Activated CD8-positive, alpha-beta memory T cell treated with anti-CD3 and anti-CD28 coated beads, Interleukin-2, amount 50 U/mL, for 1 hour (primary cell): ENCODE measurements around the gene PACS2.

Experiments used
- DNase-seq: peaks from one replicate; pipeline ENCODE4 v3.0.0-alpha.2; 2020; ENCODE audit errors: extremely low read depth

The PACS2 gene

DNA sequence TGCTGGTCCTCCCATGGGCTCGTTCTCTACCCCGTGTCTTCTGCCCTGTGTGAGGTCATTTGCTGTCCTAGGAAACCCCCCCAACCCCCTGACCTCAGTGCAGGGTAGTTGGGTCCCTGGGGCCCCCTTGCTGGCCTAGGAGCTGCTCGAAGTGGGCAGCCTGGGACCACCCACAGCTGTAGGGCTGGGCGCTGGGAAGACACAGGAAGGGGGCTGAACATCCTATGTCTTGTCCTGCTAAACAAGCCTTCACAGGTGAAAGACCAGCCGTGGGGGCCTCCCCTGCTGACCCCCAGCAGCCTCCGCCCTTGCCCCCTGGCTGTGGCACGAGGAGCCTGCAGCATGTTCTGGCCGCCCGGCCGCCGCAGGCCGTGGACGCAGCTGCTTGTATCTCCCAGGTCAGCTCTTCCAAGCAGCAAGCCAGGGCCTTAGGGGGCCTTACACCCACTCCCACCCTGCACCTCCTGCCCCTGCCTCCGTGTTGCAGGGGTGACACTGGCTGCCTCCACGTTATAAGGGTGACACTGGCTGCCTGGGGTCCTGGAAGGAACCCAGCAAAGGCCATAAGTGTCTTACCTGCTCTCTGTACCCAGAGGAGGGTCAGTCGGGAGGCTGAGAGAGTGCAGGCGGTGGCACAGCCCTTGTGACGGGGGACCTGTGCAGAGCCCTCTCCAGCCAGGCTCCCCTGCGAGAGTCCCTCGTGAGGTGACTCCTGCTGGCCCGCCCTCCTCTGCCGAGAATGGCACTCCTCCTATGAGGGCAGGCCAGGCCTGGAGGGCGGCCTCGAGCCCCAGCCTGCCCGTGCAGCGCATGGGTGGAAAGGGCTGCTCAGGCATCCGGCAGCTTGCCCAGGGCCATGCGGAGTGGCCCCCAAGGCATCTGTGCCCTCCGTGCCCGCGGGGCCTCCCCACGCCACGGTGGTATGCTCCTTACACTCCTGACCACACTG is 72.3 kb downstream of the PACS2 start:
- DNase-seq, result no peak

DNA sequence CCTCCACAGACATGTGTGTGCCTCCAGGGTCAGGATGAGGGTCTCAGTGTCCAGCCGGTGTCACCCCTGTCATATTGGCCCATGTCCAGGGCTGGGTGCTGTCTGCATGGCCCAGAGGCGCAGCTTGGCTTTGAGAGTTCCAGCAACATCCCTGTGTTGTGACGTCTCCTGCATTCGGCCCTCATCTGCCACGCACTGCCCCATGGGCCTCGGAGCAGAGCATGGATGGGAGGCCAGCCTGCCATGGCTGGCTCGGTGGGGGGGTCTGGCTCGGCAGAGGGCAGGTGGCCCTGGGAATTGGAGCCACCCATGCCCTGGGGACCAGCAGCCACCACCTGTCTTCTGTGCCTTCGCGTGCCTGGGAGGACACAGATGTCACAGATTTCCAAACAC is 73.0 kb downstream of the PACS2 start:
- DNase-seq, result no peak

- no peak for DNase-seq
These were observed 73.8 kb downstream of the PACS2 start for GRCh38 chr14:105388110-105388951.

DNA sequence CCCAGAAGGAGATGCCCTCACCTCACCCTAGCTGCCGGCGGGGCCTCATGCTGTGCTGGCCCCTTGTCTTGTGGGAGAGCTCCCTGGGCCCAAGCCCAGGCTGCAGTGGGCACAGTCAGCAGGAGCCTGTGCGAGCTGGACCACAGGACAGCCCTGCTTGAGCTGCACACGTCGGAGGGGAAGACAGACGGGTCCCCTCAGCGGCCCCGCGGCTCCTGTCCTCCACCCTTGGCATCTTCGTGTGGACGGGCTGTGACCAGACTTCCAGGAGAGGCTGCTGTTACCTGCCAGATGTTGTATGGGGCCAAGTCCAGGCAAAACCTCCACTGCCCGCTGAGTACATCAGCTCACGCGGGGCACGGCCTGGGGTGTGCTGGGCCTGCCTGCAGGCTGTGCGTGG is 74.4 kb downstream of the PACS2 start:
- DNase-seq, result no peak

- no peak for DNase-seq
These were observed 75.0 kb downstream of the PACS2 start for GRCh38 chr14:105389534-105389933.

GRCh38 chr14:105389976-105390848 is 75.7 kb downstream of the PACS2 start:
- DNase-seq, result no peak

- DNase-seq, result no peak
These were observed 76.4 kb downstream of the PACS2 start for GRCh38 chr14:105390849-105391500.

DNA sequence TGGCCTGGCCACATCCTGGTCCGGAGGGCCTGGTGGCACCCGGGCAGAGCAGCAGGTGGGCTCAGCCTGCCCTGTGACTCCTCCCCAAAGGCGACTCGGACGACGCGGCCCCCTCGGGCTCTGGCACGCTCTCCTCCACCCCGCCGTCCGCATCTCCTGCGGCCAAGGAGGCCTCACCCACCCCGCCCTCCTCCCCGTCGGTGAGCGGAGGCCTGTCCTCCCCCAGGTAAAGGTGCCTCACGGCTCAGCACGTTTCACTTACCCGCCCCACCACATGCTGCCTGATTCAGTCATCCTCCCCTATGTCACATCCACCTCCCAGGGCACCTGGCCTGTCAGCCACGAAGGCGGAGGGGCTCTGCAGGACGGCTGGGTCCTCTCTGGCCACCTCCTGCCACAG is 77.0 kb downstream of the PACS2 start:
- no peak for DNase-seq

DNA sequence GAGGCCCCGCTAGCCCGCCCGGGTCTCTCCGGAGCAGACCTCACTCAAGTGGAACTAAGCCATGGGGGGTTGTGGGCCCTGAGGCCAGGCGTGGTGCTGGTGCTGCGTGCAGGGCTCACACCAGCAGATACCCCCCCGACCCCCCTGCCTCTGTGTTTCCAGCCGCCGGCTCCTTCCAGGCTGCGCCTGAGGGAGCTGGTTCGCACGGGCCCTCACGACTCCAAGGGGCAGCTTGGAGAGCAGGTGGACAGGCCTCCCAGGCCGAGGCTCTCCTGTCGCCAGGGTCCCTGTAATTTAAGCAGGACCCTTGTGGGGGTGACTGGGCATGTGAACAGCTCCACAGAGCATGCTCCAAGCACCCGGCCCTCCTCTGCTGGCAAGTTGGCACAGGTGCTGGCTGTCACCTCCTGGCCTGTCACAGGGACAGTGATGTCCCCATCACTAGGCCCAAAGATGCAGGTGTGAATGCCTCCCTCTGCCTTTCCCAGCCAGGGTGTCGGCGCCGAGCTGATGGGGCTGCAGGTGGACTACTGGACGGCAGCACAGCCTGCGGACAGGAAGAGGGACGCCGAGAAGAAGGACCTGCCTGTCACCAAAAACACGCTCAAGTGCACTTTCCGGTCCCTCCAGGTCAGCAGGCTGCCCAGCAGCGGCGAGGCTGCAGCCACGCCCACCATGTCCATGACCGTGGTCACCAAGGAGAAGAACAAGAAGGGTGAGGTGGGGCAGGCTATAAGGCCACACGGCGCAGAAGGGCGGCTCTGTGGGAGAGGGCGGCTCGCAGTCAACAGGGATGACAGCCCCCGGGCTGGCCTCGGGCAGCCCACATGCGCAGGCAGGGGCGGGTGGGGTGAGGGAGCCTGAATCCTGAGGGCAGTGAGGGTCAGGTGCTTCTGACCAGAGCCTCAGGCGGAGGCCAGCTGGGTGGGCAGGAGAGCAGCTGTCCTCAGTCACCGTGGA is 77.9 kb downstream of the PACS2 start:
- DNase-seq, result no peak

DNA sequence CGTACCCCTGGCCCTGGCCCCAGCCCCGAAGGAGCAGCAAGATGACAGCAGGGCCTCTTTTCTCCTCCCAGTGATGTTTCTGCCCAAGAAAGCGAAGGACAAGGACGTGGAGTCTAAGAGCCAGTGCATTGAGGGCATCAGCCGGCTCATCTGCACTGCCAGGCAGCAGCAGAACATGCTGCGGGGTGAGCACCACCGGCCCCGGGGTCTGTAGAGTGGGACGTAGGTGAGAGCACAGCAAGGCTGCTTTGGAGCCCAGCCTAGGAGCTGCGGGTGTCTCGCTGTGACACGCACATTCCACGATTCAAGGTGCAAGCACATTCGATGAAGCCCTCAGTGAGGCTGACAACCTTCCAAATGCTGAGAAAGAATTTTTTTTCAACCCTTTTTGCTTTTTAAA is 78.6 kb downstream of the PACS2 start:
- no peak for DNase-seq

- DNase-seq, result no peak
These were observed 80.4 kb downstream of the PACS2 start for GRCh38 chr14:105394714-105395537.

- DNase-seq, result no peak
These were observed 80.9 kb downstream of the PACS2 start for GRCh38 chr14:105395538-105395854.

DNA sequence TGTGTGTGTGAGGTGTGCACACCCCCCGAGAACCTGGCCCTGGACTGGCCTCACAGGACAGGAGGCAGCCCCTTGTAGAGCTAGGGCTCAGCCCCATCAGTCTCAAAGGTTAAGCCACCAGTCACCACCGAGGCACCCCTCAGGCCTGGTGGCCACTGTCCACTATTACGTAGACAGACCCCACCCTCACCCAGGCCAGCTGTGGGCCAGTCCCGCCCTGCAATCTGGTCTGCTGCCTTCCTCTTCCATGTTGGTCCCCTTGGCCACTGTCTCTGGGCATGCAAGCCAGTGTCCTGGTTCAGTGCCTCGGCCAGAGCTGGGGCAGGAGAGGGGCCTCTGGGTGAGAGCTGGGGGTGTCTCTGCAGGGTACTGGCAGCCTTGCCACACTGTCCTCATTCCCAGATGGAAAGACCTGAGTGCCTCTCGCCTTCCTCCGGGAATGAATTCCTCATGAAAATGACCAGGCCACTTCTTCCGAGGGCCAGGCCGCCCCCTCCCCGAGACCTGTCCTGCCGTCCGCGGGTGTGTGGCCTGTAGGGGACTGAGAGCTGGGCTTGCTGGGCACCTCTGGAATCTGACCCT is 82.9 kb downstream of the PACS2 start:
- no peak for DNase-seq

GRCh38 chr14:105398044-105398725 is 83.6 kb downstream of the PACS2 start, which contains the start of gene TEX22:
Gene TEX22 (plus strand): TSS chr14:105398538. CDS start chr14:105399341, 803 bp downstream.
- peak; percentile 62 for DNase-seq

DNA sequence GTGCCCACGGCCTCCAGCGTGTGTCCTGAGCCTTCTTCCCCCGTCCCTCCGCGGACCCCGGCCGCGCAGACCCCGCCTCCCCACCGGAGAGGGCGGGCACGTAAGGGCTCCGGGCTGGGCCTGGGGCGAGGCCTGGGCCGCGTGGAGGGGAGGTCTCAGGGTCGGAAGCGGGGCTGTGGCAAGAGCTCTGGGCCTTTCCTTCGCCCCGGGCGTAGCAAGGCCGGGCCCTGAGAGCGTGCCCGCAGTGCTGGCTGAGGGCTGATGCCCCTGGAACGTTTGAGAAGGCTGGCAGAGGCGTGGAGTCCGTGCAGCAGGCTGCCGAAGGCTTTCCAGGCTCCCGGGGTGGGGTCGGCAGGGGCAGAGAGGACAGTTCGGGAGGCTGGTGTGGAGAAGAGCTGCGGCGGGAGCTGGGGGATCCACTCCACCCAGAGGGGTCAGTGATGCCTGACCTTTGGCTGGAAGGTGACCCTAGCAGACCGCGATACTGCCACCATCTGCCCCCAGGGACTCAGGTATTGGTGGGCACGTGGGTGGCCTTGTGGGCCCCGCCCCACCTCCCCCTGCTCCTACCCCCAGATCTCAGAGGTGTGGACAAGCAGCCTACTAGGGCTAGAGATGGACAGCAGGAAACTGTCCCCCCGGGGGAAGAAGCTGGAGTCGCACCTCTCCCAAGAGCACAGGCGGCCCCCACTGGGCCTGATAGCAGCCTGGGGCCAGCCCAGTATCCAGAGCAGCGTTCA is 84.3 kb downstream of the PACS2 start:
- no peak for DNase-seq

GRCh38 chr14:105399466-105399775 is 84.9 kb downstream of the PACS2 start:
- DNase-seq, result no peak

DNA sequence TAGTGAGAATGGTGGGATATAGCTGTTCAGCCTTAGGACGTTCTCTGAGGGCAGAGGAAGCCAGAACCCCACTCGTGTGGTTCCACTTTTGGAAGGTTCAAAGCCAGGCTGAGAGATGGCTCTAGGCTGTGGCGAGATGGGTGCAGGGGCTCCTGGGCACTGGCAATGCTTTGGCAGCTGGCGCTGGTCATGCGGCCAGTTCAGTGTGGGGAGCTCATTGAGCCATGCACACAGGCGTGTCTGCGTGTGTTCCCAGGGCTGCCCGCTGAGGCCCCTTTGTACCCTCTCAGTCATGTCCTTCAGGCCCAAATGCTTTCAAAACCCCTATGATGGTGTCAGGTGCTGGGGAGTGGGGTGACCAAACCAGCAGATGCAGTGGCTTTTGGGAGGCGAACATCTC is 85.5 kb downstream of the PACS2 start:
- no peak for DNase-seq

DNA sequence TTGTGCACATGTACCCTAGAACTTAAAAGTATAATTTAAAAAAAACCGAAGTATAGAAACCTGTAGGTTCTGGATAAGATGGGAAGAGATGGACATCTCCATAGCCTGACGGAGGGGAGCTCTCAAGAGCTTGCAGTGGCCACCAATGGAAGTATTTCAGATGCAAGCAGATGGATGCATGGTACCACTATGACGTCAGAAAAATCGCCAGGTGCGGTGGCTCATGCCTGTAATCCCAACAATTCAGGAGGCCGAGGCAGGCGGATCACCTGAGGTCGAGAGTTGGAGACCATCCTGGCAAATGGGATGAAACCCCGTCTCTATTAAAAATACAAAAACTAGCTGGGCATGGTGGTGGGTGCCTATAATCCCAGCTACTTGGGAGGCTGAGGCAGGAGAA is 87.2 kb downstream of the PACS2 start:
- DNase-seq, result no peak
